Measurements from ENCODE around the gene ARL8B.

The ARL8B gene

DNA sequence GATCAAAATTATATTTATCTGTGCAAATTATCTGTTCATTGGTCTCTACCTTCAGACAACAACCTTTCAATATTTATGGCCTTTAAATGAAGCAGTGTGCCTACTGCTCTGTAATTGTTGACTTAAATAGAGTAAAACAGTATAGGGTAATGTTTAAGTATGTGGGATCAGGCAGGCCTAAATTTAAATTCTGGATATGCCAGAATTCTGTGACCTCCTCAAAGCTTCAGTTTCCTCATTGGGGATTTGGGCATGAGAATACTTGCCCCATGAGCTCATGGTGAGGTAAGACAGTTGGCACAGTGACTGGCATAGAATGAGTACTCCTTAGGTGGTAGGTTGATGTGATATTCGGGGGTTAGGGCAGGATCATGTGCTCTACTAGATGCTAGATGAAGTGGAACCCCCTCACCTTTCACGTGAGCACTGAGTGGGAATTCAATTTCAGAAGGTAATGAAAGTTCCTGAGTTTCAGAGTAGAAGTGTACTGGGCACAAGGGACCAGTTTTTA is 14.9 kb downstream of the ARL8B start:
- H3K27ac ChIP-seq (replicated peaks), result 0 out of 2 replicates have a peak overlapping the region, but pooled peaks have one; percentile 14
- TF ChIP-seq, protein P1, sequence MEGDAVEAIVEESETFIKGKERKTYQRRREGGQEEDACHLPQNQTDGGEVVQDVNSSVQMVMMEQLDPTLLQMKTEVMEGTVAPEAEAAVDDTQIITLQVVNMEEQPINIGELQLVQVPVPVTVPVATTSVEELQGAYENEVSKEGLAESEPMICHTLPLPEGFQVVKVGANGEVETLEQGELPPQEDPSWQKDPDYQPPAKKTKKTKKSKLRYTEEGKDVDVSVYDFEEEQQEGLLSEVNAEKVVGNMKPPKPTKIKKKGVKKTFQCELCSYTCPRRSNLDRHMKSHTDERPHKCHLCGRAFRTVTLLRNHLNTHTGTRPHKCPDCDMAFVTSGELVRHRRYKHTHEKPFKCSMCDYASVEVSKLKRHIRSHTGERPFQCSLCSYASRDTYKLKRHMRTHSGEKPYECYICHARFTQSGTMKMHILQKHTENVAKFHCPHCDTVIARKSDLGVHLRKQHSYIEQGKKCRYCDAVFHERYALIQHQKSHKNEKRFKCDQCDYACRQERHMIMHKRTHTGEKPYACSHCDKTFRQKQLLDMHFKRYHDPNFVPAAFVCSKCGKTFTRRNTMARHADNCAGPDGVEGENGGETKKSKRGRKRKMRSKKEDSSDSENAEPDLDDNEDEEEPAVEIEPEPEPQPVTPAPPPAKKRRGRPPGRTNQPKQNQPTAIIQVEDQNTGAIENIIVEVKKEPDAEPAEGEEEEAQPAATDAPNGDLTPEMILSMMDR (IDR thresholded peaks at IDR 0.05; ENCODE audit: insufficient read depth, low read length), result no peak
- TF ChIP-seq SPI1 (IDR thresholded peaks at IDR 0.05; ENCODE audit: borderline replicate concordance, low read depth), result no peak
- no peak for TF ChIP-seq POLR2AphosphoS5 (IDR thresholded peaks at IDR 0.05; ENCODE audit: low read depth)
- no peak for DNase-seq (ENCODE audit: low read depth in 1 of 2, low spot score in 1 of 2)
- no peak overlapping the region for H3K4me3 ChIP-seq (replicated peaks; ENCODE audit: insufficient read depth, low read length)
- H3K27me3 ChIP-seq (ENCODE audit: insufficient read depth, poor library complexity, severe bottlenecking), result no peaks in the 10 kb centered on the region

GRCh38 chr3:5138214-5138981 is 16.3 kb downstream of the ARL8B start:
- H3K27ac ChIP-seq (replicated peaks), result no peak overlapping the region
- DNase-seq (ENCODE audit: low read depth in 1 of 2, low spot score in 1 of 2), result no peak
- TF ChIP-seq REST (IDR thresholded peaks at IDR 0.05; ENCODE audit: insufficient replicate concordance, low read depth) (no peak), POLR2AphosphoS5 (IDR thresholded peaks at IDR 0.05; ENCODE audit: low read depth) (no peak)
- H3K27me3 ChIP-seq (ENCODE audit: insufficient read depth, poor library complexity, severe bottlenecking), result no peaks in the 10 kb centered on the region
- H3K4me3 ChIP-seq (replicated peaks; ENCODE audit: insufficient read depth, low read length), result no peak overlapping the region

DNA sequence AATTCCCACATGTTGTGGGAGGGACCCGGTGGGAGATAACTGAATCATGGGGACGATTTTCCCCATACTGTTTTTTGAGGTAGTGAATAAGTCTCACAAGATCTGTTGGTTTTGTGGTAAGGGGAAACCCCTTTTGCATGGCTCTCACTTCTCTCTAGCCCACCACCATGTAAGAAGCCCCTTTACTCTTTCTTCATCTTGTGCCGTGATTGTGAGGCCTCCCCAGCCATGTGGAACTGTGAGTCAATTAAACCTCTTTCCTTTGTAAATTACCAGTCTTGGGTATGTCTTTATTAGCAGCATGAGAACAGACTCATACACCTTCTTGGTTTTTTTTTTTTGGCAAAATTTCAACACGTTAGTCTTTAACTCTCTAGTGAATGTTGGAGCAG is 18.1 kb downstream of the ARL8B start:
- no peak overlapping the region for H3K27ac ChIP-seq (replicated peaks)
- TF ChIP-seq REST (IDR thresholded peaks at IDR 0.05; ENCODE audit: insufficient replicate concordance, low read depth) (no peak), POLR2AphosphoS5 (IDR thresholded peaks at IDR 0.05; ENCODE audit: low read depth) (no peak), SPI1 (IDR thresholded peaks at IDR 0.05; ENCODE audit: borderline replicate concordance, low read depth) (no peak), GABPA (IDR thresholded peaks at IDR 0.05; ENCODE audit: low read depth) (no peak)
- TF ChIP-seq, protein P1 (IDR thresholded peaks at IDR 0.05; ENCODE audit: insufficient read depth, low read length), result no peak
- H3K4me3 ChIP-seq (replicated peaks; ENCODE audit: insufficient read depth, low read length), result no peak overlapping the region
- no peaks in the 10 kb centered on the region for H3K27me3 ChIP-seq (ENCODE audit: insufficient read depth, poor library complexity, severe bottlenecking)
- DNase-seq (ENCODE audit: low read depth in 1 of 2, low spot score in 1 of 2), result no peak

DNA sequence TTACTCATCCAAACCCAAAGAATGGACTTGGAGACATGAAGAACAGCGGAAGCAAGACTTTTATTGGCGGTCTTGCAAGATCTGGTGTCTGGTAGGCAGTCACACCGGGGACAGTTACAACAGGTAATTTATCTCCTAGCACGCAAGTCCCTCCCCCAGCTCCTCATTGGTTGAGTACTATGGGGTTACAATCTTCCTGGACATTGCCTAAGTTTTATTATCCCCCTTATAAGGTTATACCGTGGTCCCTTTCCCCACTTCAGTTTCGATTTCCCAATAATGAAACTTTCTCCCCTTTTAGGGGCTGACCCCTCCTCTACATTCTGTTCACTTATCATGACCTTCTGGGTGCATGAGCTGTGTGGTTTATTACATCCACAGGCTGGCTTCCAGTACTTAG is 18.7 kb downstream of the ARL8B start:
- DNase-seq (ENCODE audit: low read depth in 1 of 2, low spot score in 1 of 2), result no peak
- no peak overlapping the region for H3K27ac ChIP-seq (replicated peaks)
- H3K27me3 ChIP-seq (ENCODE audit: insufficient read depth, poor library complexity, severe bottlenecking), result no peaks in the 10 kb centered on the region
- no peak overlapping the region for H3K4me3 ChIP-seq (replicated peaks; ENCODE audit: insufficient read depth, low read length)
- TF ChIP-seq POLR2AphosphoS5 (IDR thresholded peaks at IDR 0.05; ENCODE audit: low read depth) (no peak), SPI1 (IDR thresholded peaks at IDR 0.05; ENCODE audit: borderline replicate concordance, low read depth) (no peak), GABPA (IDR thresholded peaks at IDR 0.05; ENCODE audit: low read depth) (no peak), REST (IDR thresholded peaks at IDR 0.05; ENCODE audit: insufficient replicate concordance, low read depth) (no peak)
- TF ChIP-seq, protein P1 (IDR thresholded peaks at IDR 0.05; ENCODE audit: insufficient read depth, low read length), result no peak

Measured in HL-60 (cell line).